H54 (cell line): Measurements from ENCODE around the gene ATP8A2.

Experiments
- DNase-seq: peaks from one replicate; pipeline ENCODE4 v3.0.0; 2011; ENCODE audit warnings: low spot score, mixed read lengths; ENCODE audit not compliant: insufficient read length
- FAIRE-seq: peaks from 3 replicates; lab custom pipeline; 2011; peaks lifted over from hg19 to GRCh38; lab: Jason Lieb, UNC
- POLR2A ChIP-seq: IDR thresholded peaks from 2 replicates; pipeline ENCODE4 v1.6.1; 2011; ENCODE audit warnings: low read depth, mild to moderate bottlenecking, low read length

ATP8A2 gene

DNA sequence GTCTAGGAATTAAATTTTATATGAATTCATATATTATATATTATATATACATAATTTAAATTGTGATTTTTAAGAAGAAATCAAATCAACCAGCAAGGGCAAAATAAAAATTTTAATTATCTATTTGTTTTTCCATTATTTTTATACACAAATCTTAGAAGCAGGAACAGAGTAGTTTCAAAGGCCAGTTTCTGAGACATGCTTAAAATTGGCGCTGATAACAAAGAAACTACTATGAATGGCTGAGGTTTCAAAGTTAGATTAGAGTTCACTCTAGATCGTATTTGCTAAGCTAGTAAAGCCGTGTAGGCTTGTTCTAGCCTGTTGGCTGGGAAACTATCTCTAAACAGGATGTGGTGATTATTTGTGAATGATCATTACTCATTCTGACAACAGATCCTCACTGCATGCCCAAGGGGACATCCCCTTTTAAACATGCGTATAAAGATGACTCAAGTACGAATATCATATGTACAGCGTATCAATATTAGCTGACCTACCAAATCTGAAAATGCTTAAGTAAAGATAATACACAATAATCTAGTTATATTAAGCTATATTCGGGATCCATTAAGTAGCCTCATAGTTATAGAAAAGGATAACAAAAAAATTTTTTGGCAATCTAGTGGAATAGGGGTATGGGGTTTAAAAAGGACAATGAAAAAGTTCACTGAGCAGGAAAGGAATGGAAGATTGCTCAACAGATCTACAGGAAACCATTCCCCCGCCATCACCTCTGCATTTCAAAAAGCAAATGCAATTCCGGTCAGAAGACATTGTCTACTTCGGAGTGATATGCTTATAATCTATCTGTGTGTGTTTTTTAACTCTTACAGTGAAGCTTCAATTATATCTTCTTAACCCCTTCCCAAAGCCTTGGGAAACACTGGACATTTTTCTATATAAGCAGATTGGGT, 529.9 kb downstream of the ATP8A2 start:
- FAIRE-seq (no peak), DNase-seq (no peak)
- TF ChIP-seq POLR2A = no peak

DNA sequence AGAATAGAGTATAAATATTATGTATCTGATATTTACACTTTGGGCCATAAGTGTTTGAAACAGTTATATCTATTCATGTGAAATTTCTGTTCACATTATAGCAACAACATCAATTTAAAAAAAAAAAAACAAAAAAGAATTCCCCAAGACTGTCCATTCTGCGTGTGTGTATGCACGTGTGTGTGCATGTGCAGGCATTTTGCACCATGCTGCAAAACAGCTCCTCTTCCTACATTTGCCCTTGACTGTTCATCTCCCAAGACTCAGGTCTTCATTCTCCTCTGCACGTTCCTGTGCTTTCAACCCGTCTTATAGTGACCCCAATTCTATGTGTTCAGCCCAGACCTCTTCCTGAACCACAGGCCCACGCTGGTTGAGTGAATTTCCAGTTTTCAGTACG, 530.7 kb downstream of the ATP8A2 start:
- no peak for FAIRE-seq

DNA sequence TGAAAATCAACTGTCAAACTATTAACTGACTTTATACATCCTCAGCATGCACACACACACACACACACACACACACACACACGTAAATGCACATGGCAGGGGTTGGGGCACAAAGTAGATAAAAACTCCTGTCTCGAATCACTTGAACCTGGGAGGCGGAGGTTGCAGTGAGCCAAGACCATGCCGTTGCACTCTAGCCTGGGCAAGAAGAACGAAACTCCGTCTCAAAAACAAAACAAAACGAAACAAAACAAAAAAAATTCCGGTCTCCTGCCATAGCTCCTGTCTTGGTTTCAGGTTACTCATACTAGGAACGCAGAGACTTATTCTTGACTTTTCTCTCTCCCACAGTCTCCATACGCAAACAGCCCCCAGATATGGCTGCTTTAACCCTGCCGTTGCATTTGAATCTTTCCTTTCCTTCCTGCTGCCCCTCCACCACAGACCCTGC, 531.1 kb downstream of the ATP8A2 start:
- DNase-seq = no peak
- FAIRE-seq = no peak
- TF ChIP-seq POLR2A = no peak

More for the DNA sequence above, 530.7 kb downstream of the ATP8A2 start:
- no peak for DNase-seq
- TF ChIP-seq POLR2A = no peak

DNA sequence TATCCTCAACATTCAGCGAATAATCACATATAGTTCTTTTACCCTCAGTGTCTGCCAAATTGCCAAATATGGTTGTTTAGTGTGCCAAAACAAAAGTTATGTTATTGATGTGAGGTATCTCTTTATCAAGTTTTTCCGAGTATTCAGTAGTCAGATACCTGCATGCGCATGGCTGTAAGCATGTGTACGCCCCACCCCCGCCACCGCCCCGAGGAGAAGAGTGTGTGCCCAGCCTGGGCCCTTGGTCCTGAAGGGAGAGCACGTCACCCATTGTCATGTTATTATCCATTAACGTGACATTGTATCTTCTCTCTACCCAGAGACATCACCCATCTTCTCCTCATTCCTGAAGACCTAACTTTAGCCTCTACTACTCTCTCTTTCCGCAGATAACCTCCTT, 533.1 kb downstream of the ATP8A2 start:
- no peak for TF ChIP-seq POLR2A
- no peak for FAIRE-seq
- no peak for DNase-seq

DNA sequence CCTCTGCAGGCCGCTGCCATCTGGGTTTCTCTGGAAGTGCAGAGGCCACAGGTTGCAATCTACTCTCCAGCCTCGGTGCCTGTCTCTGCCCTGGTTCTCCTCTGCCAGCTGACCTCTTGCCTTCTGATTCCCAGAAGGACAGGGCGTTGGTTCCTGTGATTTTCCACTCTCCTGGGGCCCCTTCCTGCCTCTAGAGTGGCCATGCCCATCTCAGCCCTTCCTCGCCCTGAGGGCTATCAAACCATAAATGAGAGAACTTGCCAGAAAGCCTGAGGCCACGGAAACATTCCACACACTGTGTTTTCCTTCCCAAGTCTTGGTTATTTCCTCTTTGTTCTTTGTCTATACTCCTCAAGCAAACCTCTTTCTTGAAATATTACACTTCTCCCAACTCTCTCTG, 533.8 kb downstream of the ATP8A2 start:
- DNase-seq = no peak
- no peak for TF ChIP-seq POLR2A
- no peak for FAIRE-seq

DNA sequence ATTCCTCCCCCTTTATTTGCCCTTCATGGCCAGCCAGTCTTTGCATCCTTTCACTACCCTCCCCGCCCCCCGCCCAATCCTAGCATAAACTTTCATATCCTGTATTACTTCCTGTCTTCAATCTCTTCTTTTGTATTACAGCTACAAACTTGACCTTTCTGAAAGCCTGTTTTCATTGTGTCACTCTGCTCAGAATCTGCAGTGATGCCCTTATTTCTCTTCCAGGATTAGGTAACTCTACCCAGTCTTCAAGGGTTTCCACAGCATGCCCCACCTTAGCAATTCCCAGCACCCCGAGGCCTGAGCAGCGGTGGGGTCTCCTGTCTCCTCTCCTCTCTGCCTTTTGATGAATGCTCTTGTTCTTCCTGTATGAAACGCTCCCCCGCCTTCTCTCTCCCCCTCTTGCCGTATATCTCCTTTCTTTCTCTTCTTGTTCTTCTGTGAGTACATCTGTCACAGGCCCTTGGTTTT, 534.5 kb downstream of the ATP8A2 start:
- FAIRE-seq (no peak), DNase-seq (no peak)
- no peak for TF ChIP-seq POLR2A

DNA sequence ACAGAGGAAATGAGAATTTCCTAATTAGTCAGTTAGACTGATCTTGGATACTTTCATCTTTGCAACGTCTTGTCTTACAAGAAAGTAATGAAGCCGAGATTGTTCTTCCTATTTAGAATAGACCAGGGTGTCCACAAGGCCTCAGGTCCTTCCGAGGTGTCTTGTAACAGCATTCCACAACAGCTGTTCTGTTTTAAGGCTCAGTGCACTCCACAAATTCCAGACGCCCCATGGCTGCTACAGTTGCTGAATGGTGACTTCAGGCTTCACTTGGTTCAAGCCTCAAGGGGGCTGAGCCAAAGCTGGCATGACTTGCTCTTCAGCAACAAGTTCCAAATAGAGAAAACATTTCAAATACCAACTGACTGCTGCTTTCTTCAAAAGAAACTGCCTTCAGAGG, 536.6 kb downstream of the ATP8A2 start:
- TF ChIP-seq POLR2A = no peak
- FAIRE-seq = no peak
- no peak for DNase-seq

DNA sequence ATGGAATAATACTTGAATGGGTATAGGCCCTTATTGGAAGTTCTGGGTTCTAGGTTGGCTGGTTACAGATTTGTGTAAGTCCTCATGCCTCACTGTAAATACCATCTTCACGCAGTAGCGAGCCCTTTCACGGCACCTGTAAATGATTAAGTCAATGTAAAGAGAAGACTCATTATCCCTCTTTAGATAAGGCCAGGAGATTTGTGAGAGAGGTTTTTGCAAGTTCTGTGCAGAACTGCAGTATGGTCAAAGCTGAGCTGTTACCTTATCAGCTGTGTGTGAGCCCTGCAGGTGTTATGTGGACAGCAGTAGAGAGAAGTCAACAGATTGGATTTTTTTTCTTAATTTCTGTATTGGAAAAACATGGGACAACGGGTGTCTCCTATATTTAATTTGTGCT, 538.5 kb downstream of the ATP8A2 start:
- DNase-seq (no peak), FAIRE-seq (no peak)
- no peak for TF ChIP-seq POLR2A

DNA sequence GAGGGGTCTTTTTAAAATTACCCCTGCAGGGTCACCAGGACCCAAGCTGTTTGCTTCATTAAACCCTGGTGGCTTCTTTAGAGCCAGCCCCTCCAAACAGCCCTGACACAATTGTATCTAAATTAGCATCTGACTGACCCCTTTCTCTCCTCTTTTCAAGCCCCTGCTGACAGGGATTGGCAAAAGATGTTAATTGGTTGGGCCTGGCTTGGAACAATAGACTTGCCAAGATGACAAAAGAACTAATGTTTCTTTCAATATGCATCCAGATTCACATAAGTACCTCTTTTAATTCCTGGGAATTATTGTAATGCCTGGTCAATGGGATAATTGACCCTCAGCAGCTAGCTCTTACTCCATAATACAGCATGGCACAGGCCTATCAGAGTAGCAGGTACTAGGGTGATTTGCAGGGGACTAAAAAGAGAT, 539.2 kb downstream of the ATP8A2 start:
- FAIRE-seq = no peak
- TF ChIP-seq POLR2A = no peak
- no peak for DNase-seq

DNA sequence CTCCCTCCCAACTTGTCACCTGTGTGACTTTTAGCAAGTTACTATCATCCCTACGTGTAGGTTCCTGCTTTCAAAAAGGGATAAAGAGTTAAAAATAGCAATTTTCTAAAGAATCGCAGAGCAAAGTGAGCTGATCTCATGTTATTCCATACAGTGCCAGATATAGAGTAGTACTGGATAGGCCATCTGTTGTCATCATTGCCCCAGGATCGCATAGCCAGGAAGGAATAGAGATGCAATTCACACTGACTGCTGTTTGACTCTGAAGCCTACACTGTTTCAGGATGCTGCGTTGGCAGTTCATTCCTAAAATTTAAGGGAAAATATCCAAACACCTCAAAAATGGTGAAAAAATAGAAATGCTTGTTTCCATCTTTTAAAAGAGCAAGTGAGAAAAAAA, 541.2 kb downstream of the ATP8A2 start:
- no peak for DNase-seq
- TF ChIP-seq POLR2A = no peak
- no peak for FAIRE-seq

DNA sequence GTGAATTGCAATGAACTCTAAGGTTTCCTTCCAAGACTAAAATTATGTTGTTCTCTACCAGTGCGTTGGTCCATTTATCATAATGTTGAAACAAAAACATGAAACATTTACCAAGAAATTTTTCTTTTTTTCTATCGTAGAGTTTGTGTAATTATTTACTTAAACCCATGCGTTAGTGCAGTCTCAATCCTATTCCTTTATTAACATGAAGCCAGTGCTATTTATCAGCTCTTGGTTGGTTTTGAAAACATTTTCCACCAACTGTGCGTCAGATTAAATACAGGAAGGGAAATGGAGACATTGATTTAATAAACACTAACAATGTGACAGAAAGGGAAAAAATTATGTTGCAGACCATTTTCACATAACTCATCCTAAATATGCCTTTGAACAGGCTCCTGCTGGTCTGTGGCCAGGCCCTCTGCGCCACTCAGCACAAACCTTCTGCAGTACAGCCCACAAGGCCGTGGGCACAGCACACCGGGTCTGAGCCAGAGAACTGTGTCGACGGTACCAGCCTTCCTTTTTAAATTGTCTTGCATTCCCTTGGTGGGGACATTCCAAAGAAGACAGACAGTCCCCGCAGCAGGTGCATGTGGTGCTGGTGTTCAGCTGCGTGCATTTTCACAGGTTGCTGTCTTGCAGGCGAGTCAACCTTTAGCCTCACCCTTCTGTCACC, 544.2 kb downstream of the ATP8A2 start:
- DNase-seq (no peak), FAIRE-seq (no peak)
- no peak for TF ChIP-seq POLR2A

DNA sequence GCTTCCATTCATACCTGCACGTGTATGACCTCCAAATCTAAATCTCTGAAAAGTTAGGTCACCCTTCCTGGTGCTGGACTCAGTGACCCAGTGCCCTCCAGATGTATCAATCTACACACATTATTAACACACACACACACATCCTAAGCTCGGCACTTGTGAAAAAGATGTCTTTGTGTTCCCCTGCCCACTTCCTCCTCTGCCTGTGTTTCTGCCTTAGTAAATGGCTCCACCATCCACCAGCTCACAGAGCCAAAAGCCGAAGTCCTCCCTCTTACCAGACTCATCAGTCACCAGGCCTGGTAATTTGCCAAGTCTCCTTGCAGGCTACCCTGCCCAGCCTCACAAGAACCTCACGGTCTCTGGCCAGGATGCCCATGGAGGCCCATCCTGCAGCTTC, 548.5 kb downstream of the ATP8A2 start:
- FAIRE-seq = no peak
- no peak for DNase-seq
- TF ChIP-seq POLR2A = no peak

DNA sequence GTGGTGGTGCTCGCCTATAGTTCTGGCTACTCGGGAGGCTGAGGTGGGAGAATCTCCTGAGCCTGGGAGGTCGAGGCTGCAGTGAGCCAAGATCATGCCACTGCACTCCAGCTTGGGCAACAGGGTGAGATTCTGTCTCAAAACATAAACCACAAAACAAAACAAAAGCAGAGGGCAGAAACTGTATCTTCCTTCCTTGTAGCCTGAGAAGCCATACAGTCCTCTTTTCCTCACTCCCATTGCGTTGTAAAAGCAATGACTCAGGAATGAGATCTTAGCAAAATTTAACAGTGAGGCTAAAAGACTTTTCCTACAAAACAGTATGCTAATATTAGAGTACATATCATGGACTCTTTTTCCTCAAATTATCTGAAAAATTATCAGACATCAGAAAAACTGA, 549.2 kb downstream of the ATP8A2 start:
- DNase-seq (no peak), FAIRE-seq (no peak)
- no peak for TF ChIP-seq POLR2A

DNA sequence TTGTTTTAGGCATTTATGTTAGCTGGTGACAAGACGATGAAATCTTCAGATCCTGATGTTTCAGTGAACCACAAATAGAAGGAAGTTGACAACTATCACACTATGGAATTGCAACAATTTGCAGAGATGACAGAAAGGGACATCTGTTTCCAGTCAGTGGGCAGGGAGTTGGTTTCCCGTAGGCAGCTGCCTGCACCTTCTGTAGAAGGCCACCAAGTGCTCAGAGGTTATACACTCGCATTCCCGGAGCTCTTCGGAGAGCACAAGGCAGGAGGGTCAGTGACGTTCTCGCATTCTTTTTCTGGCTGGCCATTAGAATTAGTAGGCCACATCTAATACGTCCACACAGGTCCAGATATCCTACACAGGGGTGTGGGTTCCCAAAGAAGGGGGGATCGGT, 550.6 kb downstream of the ATP8A2 start:
- FAIRE-seq = no peak
- TF ChIP-seq POLR2A = no peak
- DNase-seq = no peak
